Lower leg skin (tissue), 3 donors: ENCODE data around the gene FLNB.

Experiments
- POLR2A ChIP-seq, 2 donors: fragments of 450-650 bp; IDR thresholded peaks; one replicate each; pipeline ENCODE4 v1.6.1; 2016 to 2017; ENCODE audit warnings: antibody characterized with exemption in 2 of 2, mild to moderate bottlenecking in 1 of 2, moderate library complexity in 1 of 2
- TF ChIP-seq, protein P1 (sequence below), 3 donors: fragments of 450-650 bp; IDR thresholded peaks; one replicate each; pipeline ENCODE4 v1.5.1; 2016; ENCODE audit warnings: antibody characterized with exemption in 3 of 3, mild to moderate bottlenecking in 3 of 3, moderate library complexity in 2 of 3

DNA sequence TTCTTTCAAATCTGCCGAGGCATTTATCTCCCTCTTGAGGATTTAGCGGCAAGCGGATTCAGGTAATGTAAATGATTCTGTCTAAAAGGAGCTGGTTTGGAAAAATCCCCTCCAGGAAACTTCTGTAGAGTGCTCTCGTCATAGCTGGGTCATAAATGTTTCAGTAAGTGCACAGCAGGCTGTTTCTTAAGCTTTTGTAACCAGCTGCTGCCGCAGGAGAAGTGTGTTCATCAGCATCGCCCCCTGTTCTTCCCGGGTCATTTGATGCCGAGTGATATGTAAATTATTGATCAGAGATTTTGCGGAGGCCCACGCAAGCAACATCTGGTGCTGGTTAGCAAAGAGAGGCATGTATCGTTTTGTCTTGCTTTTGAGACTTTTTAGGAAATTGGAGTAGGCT is 149.5 kb downstream of the FLNB start:
- TF ChIP-seq, protein P1, sequence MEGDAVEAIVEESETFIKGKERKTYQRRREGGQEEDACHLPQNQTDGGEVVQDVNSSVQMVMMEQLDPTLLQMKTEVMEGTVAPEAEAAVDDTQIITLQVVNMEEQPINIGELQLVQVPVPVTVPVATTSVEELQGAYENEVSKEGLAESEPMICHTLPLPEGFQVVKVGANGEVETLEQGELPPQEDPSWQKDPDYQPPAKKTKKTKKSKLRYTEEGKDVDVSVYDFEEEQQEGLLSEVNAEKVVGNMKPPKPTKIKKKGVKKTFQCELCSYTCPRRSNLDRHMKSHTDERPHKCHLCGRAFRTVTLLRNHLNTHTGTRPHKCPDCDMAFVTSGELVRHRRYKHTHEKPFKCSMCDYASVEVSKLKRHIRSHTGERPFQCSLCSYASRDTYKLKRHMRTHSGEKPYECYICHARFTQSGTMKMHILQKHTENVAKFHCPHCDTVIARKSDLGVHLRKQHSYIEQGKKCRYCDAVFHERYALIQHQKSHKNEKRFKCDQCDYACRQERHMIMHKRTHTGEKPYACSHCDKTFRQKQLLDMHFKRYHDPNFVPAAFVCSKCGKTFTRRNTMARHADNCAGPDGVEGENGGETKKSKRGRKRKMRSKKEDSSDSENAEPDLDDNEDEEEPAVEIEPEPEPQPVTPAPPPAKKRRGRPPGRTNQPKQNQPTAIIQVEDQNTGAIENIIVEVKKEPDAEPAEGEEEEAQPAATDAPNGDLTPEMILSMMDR (IDR thresholded peaks at IDR 0.05) = no peak
- no peak for TF ChIP-seq POLR2A (IDR thresholded peaks at IDR 0.05)
